WERI-Rb-1 (cell line): Measurements from ENCODE around the gene DDC.
"Not testable (repeated sequence)": the region's sequence is repeated elsewhere in the genome, so short reads cannot be mapped to it uniquely, and the experiment has no call there.

Experiments used
- DNase-seq: peaks from one replicate; pipeline ENCODE4 v3.0.0-alpha.2; 2020
- H3K27ac ChIP-seq: fragments of 250-450 bp; sonication (Bioruptor Pico); 2 replicates; pipeline ENCODE4 v1.5.1; 2020; ENCODE audit warnings: mild to moderate bottlenecking, moderate library complexity
- H3K27me3 ChIP-seq: fragments of 250-450 bp; sonication (Bioruptor Pico); 2 replicates; pipeline ENCODE4 v1.5.1; 2021; ENCODE audit warnings: mild to moderate bottlenecking, low read depth, moderate library complexity; ENCODE audit not compliant: insufficient read depth, severe bottlenecking
- H3K36me3 ChIP-seq: fragments of 250-450 bp; sonication (Bioruptor Pico); 2 replicates; pipeline ENCODE4 v1.5.1; 2020; ENCODE audit warnings: mild to moderate bottlenecking, moderate library complexity
- H3K4me3 ChIP-seq: 2 replicates; pipeline ENCODE4 v1.5.1; 2011; ENCODE audit warnings: low read depth, mild to moderate bottlenecking, control low read depth, low read length
- H3K9me3 ChIP-seq: fragments of 250-450 bp; sonication (Bioruptor Pico); 2 replicates; pipeline ENCODE4 v1.5.1; 2021; ENCODE audit warnings: mild to moderate bottlenecking, moderate library complexity; ENCODE audit not compliant: severe bottlenecking
- CTCF ChIP-seq: IDR thresholded peaks from 2 replicates; pipeline ENCODE4 v1.5.1; 2011; ENCODE audit warnings: low read depth, mild to moderate bottlenecking, control low read depth, inconsistent platforms, low read length

Gene DDC

DNA sequence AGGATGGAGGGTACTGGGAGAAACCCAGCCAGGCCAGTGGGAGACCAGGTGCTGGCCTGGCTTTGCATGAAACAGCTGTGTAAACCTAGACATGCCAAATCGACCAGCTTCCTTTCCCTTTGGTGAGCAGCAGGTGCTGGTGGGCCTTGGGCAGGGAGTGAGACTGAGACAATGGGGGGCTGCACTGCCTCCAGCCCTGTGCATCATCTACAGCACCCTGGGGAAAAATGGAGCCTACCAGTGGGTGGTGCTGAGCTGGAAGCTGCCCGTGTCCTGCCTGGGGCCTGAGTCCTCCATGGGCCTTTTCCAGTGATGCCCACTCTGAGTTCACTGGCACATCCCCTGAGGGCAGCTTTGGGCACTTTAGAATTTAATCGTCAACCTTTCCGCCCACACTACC is 19.2 kb upstream of the DDC start:
- no peak for DNase-seq
- H3K27me3 ChIP-seq: no peaks in the 10 kb centered on the region
- peaks cover 15% of the 10 kb centered on the region for H3K9me3 ChIP-seq
- H3K27ac ChIP-seq: no peak overlapping the region
- H3K36me3 ChIP-seq: no peaks in the 10 kb centered on the region
- no peak for TF ChIP-seq CTCF
- H3K4me3 ChIP-seq: no peak overlapping the region

- H3K4me3 ChIP-seq, H3K27me3 ChIP-seq, H3K36me3 ChIP-seq, DNase-seq, H3K27ac ChIP-seq: not testable (repeated sequence)
- peaks cover 15% of the 10 kb centered on the region for H3K9me3 ChIP-seq
Measured at GRCh38 chr7:50583295-50583694, 18.1 kb upstream of the DDC start.

DNA sequence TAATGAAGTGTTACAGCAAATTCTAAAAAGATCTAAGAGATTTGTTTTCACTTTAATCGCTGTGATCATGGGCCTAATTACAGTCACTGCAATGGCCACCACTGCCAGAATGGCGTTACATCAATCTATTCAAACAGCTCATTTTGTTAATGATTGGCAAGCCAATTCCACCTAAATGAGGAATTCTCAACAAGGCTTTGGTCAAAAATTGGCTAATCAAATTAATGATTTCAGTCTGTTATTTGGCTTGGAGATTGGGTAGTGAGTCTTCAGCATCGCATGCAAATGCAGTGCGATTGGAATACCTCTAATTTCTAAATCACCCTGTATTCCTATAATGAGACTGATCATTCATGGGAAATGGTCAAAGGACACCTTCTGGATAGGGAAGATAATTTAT is 17.1 kb upstream of the DDC start:
- H3K4me3 ChIP-seq, DNase-seq, H3K27ac ChIP-seq, H3K36me3 ChIP-seq, H3K27me3 ChIP-seq: not testable (repeated sequence)
- H3K9me3 ChIP-seq: peaks cover 17% of the 10 kb centered on the region

DNA sequence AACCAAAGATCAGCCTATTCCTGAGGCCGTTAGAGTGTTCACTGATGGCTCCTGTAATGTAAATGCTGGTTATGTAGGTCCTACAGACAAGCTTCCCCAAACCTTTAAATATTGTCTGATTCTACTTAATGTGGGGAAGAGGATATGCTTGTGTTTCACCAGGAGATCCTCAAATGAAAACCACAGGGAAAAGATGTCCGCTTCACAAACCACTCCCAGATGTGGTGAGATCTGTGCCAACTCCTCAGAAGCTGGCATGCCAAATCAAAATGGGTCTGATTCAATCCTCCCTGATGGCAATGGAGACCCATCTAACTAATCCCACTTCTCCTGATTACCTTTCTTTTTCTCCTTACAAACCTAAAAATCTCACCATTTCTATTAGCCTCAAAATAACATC is 15.5 kb upstream of the DDC start:
- not testable (repeated sequence) for H3K36me3 ChIP-seq, H3K27ac ChIP-seq, H3K27me3 ChIP-seq, DNase-seq, H3K4me3 ChIP-seq
- peaks cover 17% of the 10 kb centered on the region for H3K9me3 ChIP-seq

- Histone ChIP-seq H3K36me3 (no peaks in the 10 kb centered on the region), H3K27ac (no peak overlapping the region), H3K9me3 (peaks cover 17% of the 10 kb centered on the region), H3K4me3 (no peak overlapping the region), H3K27me3 (no peaks in the 10 kb centered on the region)
- no peak for DNase-seq
- no peak for TF ChIP-seq CTCF
Measured at GRCh38 chr7:50580057-50580456, 14.9 kb upstream of the DDC start.

GRCh38 chr7:50578105-50578504 is 12.9 kb upstream of the DDC start:
- not testable (repeated sequence) for H3K9me3 ChIP-seq, DNase-seq, H3K27ac ChIP-seq, H3K27me3 ChIP-seq, H3K36me3 ChIP-seq, H3K4me3 ChIP-seq

GRCh38 chr7:50577569-50577968 is 12.4 kb upstream of the DDC start:
- H3K4me3 ChIP-seq: no peak overlapping the region
- no peak for TF ChIP-seq CTCF
- H3K27ac ChIP-seq: no peak overlapping the region
- peaks cover 2% of the 10 kb centered on the region for H3K9me3 ChIP-seq
- no peak for DNase-seq
- H3K36me3 ChIP-seq: no peaks in the 10 kb centered on the region
- H3K27me3 ChIP-seq: no peaks in the 10 kb centered on the region

- H3K4me3 ChIP-seq, H3K9me3 ChIP-seq, DNase-seq, H3K27me3 ChIP-seq, H3K36me3 ChIP-seq, H3K27ac ChIP-seq: not testable (repeated sequence)
Measured at GRCh38 chr7:50576388-50576787, 11.2 kb upstream of the DDC start.
